CD14-positive monocyte (primary cell): ENCODE measurements around the gene SLAMF6. TPM values are rescaled to one million over a fixed set of nuclear protein-coding genes. Genes with fewer than 3 reads are reported as not detected.

ENCODE experiments used
- DNase-seq, 3 donors: peaks; one replicate each; pipeline ENCODE4 v3.0.0-alpha.2; 2011 to 2022
- H2AFZ ChIP-seq: 2 replicates; pipeline ENCODE4 v1.6.0; 2012; ENCODE audit warnings: mild to moderate bottlenecking, low read depth, low read length, inconsistent platforms; ENCODE audit not compliant: insufficient read depth, poor library complexity, severe bottlenecking
- H3K27ac ChIP-seq, 2 donors: 1 replicate in 1 of 2; 2 replicates in 1 of 2; pipeline ENCODE4 v1.5.1; 2012 to 2013; ENCODE audit warnings: low read length in 2 of 2, control low read depth in 1 of 2, inconsistent platforms in 1 of 2, low read depth in 1 of 2, mild to moderate bottlenecking in 1 of 2
- H3K27me3 ChIP-seq, 2 donors: one replicate each; pipeline versions ENCODE4 v1.6.0 to v1.6.1; 2011 to 2013; ENCODE audit warnings: low read length in 2 of 2; ENCODE audit not compliant: control insufficient read depth in 2 of 2, insufficient read depth in 2 of 2
- H3K36me3 ChIP-seq, 2 donors: replicated peaks in 1 of 2; 1 replicate in 1 of 2; 2 replicates in 1 of 2; pipeline versions ENCODE4 v1.5.1 to v1.6.1; 2012 to 2013; ENCODE audit warnings: low read length in 2 of 2, control low read depth in 1 of 2, inconsistent platforms in 1 of 2, mild to moderate bottlenecking in 1 of 2; ENCODE audit not compliant: insufficient read depth in 2 of 2, control insufficient read depth in 1 of 2
- H3K4me1 ChIP-seq, 2 donors: 1 replicate in 1 of 2; 2 replicates in 1 of 2; pipeline versions ENCODE4 v1.5.1 to v1.6.1; 2012 to 2013; ENCODE audit warnings: low read length in 2 of 2, control low read depth in 1 of 2, inconsistent platforms in 1 of 2, mild to moderate bottlenecking in 1 of 2, moderate library complexity in 1 of 2; ENCODE audit not compliant: insufficient read depth in 2 of 2, control insufficient read depth in 1 of 2
- H3K4me2 ChIP-seq: replicated peaks from 2 replicates; pipeline ENCODE3; 2012; ENCODE audit warnings: low read length, moderate library complexity, mild to moderate bottlenecking; ENCODE audit not compliant: poor library complexity, severe bottlenecking; ENCODE audit errors: extremely low read depth
- H3K4me3 ChIP-seq, 3 experiments: fragments of 200-600 bp in 1 of 3; sonication (generic) in 1 of 3; replicated peaks in 1 of 3; 1 replicate in 2 of 3; 2 replicates in 1 of 3; pipeline ENCODE4 v1.5.1; 2011 to 2013; ENCODE audit warnings: low read length in 3 of 3, mild to moderate bottlenecking in 3 of 3, control low read depth in 2 of 3, low read depth in 2 of 3, inconsistent platforms in 1 of 3, moderate library complexity in 1 of 3
- H3K79me2 ChIP-seq: 2 replicates; pipeline ENCODE4 v1.6.0; 2012; ENCODE audit warnings: mild to moderate bottlenecking, control low read depth, inconsistent platforms, low read length, moderate library complexity; ENCODE audit not compliant: insufficient read depth
- H3K9ac ChIP-seq: 2 replicates; pipeline ENCODE4 v1.6.0; 2017; ENCODE audit warnings: low read length, mild to moderate bottlenecking; ENCODE audit not compliant: insufficient read depth, poor library complexity, severe bottlenecking
- H3K9me3 ChIP-seq, 2 donors: replicated peaks in 1 of 2; 1 replicate in 1 of 2; 2 replicates in 1 of 2; pipeline versions ENCODE4 v1.5.1 to v1.6.1; 2012 to 2013; ENCODE audit warnings: low read length in 2 of 2, control low read depth in 1 of 2; ENCODE audit not compliant: control insufficient read depth in 1 of 2, insufficient read depth in 1 of 2
- H4K20me1 ChIP-seq: 2 replicates; pipeline ENCODE4 v1.6.0; 2012; ENCODE audit warnings: mild to moderate bottlenecking, low read length, control low read depth, moderate library complexity; ENCODE audit not compliant: insufficient read depth
- H3K27ac Mint-ChIP-seq, 7 donors: one replicate each; pipeline ENCODE4 v1.8.0; 2020; ENCODE audit warnings: mild to moderate bottlenecking in 7 of 7, mixed read lengths in 7 of 7, moderate library complexity in 6 of 7, inconsistent platforms in 2 of 7
- H3K27me3 Mint-ChIP-seq, 3 donors: one replicate each; pipeline ENCODE4 v1.8.0; 2021 to 2022; ENCODE audit warnings: low read depth in 3 of 3, mild to moderate bottlenecking in 3 of 3, mixed read lengths in 3 of 3, moderate library complexity in 3 of 3, inconsistent platforms in 1 of 3
- H3K36me3 Mint-ChIP-seq, 2 donors: one replicate each; pipeline ENCODE4 v1.8.0; 2020; ENCODE audit warnings: mixed read lengths in 2 of 2, inconsistent platforms in 1 of 2, mild to moderate bottlenecking in 1 of 2
- H3K4me1 Mint-ChIP-seq: one replicate; pipeline ENCODE4 v1.8.0; 2020; ENCODE audit warnings: mild to moderate bottlenecking, mixed read lengths
- H3K4me3 Mint-ChIP-seq, 2 donors: one replicate each; pipeline ENCODE4 v1.8.0; 2020; ENCODE audit warnings: mild to moderate bottlenecking in 2 of 2, mixed read lengths in 2 of 2, moderate library complexity in 1 of 2
- H3K9me3 Mint-ChIP-seq, 7 donors: one replicate each; pipeline ENCODE4 v1.8.0; 2020 to 2022; ENCODE audit warnings: mixed read lengths in 7 of 7, mild to moderate bottlenecking in 6 of 7, moderate library complexity in 6 of 7, inconsistent platforms in 2 of 7
- CTCF ChIP-seq: fragments of 200-600 bp; IDR thresholded peaks from one replicate; pipeline ENCODE4 v1.8.0; 2022; ENCODE audit warnings: antibody characterized with exemption, mild to moderate bottlenecking
- WGBS: methylation state at CpG from one replicate; pipeline ENCODE4 v1.1.5; 2013; ENCODE audit warnings: missing lambda C conversion rate; ENCODE audit not compliant: insufficient coverage; 5-methylcytosine and 5-hydroxymethylcytosine counted together
- intact Hi-C, 2 donors: fragments of 100-400 bp; cut with micrococcal nuclease; formaldehyde crosslinking; loops; one replicate each; pipeline versions ENCODE4 v1.15.0 to v1.15.1; 2023
- polyA minus RNA-seq: library from RNA; depleted of rRNA, polyadenylated mRNA; stranded (reverse); fragments of >200 nt; gene quantifications from 2 replicates; pipeline ENCODE4 v1.2.3, GENCODE V29; 2012
- polyA plus RNA-seq, 3 donors: library from polyadenylated mRNA; depleted of rRNA in 1 of 3; unstranded in 2 of 3; stranded (reverse) in 1 of 3; fragments of 300-500 nt in 2 of 3; fragments of >200 nt in 1 of 3; fragmentation: Illumina TruSeq in 2 of 3; gene quantifications; 1 replicate in 2 of 3; 2 replicates in 1 of 3; pipeline ENCODE4 v1.2.3, GENCODE V29; 2012 to 2021
- total RNA-seq, 12 experiments: library from RNA in 1 of 12; stranded (reverse) in 1 of 12; fragments of 120-200 nt in 1 of 12; gene quantifications; one replicate each; pipeline ENCODE4 v1.2.4 and lab custom pipeline; 2013 to 2026; ENCODE audit warnings: mixed read lengths in 6 of 12, inconsistent platforms in 1 of 12

Gene SLAMF6
- 0.89 TPM for total RNA-seq (2013)
- polyA plus RNA-seq (under 1 TPM; 0.32 to 0.72 (median 0.50) TPM), polyA minus RNA-seq (0.28 and 0.40 TPM in 2 replicates), total RNA-seq (lab: John Stamatoyannopoulos, UW) (0 to 1.4 (median 0.27) reads per million in 11 experiments)

DNA sequence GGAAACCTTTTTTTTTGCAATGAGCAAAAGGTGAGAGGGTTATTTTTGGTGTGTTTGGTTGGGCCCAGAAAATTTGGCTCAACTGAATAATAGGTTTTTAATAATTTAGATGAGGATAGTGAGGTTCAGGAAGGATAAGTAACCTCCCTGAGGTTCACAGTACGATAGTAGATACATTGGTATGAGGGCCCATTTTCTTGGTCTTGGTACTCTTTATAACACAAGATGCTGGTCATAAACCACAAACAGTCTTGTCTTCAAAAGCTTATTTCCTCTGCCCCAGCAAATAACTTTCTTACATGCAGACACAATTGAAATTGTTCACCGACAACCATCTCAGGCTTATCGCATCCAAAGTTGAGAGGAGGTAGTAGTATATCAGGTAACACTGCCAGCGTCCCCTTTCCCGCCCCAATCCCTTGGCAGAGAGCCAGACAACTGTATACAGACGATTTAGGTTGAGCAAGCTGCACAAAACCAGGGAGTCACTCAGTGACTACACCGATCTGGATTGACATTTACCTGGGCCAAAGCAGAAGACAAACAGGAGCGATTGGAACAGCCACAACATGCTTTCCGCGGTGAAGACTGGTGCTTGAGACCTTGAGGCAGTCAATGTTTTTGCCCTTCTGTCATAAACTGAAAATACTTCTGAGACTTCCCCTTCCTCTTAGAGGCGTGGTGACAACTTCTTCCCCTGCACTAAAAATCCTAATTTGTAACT lies at the start of gene SLAMF6:
SLAMF6 (minus strand) TSS at position 634 of the 724 bp plus-strand sequence; CDS start at position 571, 63 bp downstream.
- Mint-ChIP-seq H3K4me1 (peaks cover 28% of the 10 kb centered on the region), H3K27ac (peak within 1 kb of the TSS in 2 of 7 donors; percentile 65 to 86), H3K36me3 (no peaks in the 10 kb centered on the region), H3K9me3 (peaks cover 13 to 22% (median 16%) of the 10 kb centered on the region in 7 donors), H3K4me3 (peak within 1 kb of the TSS; percentile 59 to 81), H3K27me3 (peaks cover 2 to 5% (median 2%) of the 10 kb centered on the region in 3 donors)
- Histone ChIP-seq H3K79me2 (no peaks in the 10 kb centered on the region), H3K4me2 (peak within 1 kb of the TSS; percentile 54), H2AFZ (peak within 1 kb of the TSS; percentile 65), H3K4me1 (peaks cover 0 to 10% of the 10 kb centered on the region in 2 donors), H3K36me3 (no peaks in the 10 kb centered on the region), H3K9me3 (no peaks in the 10 kb centered on the region), H3K27ac (peak within 1 kb of the TSS in 1 of 2 donors; percentile 64), H3K27me3 (no peaks in the 10 kb centered on the region), H4K20me1 (no peaks in the 10 kb centered on the region), H3K4me3 (peak within 1 kb of the TSS in 2 of 3 experiments; percentile 16 to 61), H3K9ac (no peak within 1 kb of the TSS)
- no peak for TF ChIP-seq CTCF
- intact Hi-C loops: no loop called here
- WGBS: 43% methylated on average over 4 of the region's 11 CpGs
- DNase-seq: no peak

- no peak for TF ChIP-seq CTCF
- no peaks in the 10 kb centered on the region for H3K9me3 ChIP-seq
- peaks cover 24 to 36% of the 10 kb centered on the region in 2 donors for H3K36me3 Mint-ChIP-seq
- peak overlapping the region; percentile 34 to 69 for H3K27ac ChIP-seq
- intact Hi-C loops: no loop called here
- H2AFZ ChIP-seq: no peak overlapping the region
- H3K36me3 ChIP-seq: no peaks in the 10 kb centered on the region
- H3K9ac ChIP-seq: no peak overlapping the region
- WGBS: 92% methylated on average over 2 of the region's 3 CpGs
- H3K9me3 Mint-ChIP-seq: peaks cover 0 to 6% (median 2%) of the 10 kb centered on the region in 7 donors
- H3K4me1 Mint-ChIP-seq: peaks cover 89% of the 10 kb centered on the region
- peak; percentile 62 to 71 (median 65) for DNase-seq
- H3K4me3 Mint-ChIP-seq: peak overlapping the region in 1 of 2 donors; percentile 20
- peak overlapping the region; percentile 38 for H3K4me2 ChIP-seq
- H4K20me1 ChIP-seq: no peaks in the 10 kb centered on the region
- H3K79me2 ChIP-seq: peaks cover 94% of the 10 kb centered on the region
- H3K27me3 Mint-ChIP-seq: no peaks in the 10 kb centered on the region
- H3K27ac Mint-ChIP-seq: peak overlapping the region; percentile 21 to 92 (median 64)
- H3K4me1 ChIP-seq: peaks cover 85 to 100% of the 10 kb centered on the region in 2 donors
- no peaks in the 10 kb centered on the region for H3K27me3 ChIP-seq
- H3K4me3 ChIP-seq: peak overlapping the region in 1 of 3 experiments; percentile 38
These were observed 47.8 kb upstream of the SLAMF6 start for GRCh38 chr1:160570840-160571239.
